ENCODE data around the gene MVP. TPM values are rescaled to one million over a fixed set of nuclear protein-coding genes. Genes with fewer than 3 reads are reported as not detected.
A peak's percentile ranks its signal among the peaks of the same experiment; 100 is the strongest.

MVP gene
- total RNA-seq, 2 experiments from 2014 or later: 32.5 to 33.2 TPM

- no peaks in the 10 kb centered on the region for H3K9me3 Mint-ChIP-seq
Measured at GRCh38 chr16:29805232-29806098, 14.8 kb upstream of the MVP start.

DNA sequence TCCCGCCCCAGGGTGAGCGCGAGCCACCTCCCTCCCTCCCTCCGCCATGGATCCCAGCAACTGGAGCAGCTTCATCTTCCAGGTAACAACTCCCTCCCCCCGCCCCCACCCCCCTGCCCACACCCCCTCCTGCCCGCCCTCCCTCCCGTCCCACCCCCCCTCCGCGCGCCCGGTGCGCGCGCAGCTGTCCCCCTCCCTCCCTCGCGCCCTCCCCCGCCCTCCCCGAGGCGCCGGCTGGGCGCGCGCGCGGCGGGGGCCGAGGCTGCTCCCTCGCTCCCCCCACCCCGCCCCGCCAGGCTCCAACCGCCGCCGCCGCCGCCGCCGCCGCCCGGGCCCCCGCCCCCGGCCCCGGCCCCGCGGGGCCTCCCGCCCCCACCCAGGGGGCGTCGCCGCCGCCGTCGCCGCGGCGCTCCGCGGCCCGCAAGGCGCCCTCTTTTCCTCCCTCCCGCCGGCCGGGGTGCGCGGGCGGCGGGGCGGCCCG is 14.1 kb upstream of the MVP start, which contains the start of gene MAZ:
Gene MAZ, plus strand, starts transcription at position 431 of the 481 bp plus-strand sequence. CDS start 173 bp downstream, outside the sequence.
- ChIA-PET CTCF (interaction anchor here (3.0 kb wide), 1 partner anchor 42 kb away, joined by 27 read pairs; no protein-coding TSS in a partner anchor), POLR2A (interaction anchor here (0.6 to 9.5 kb wide), 8 partner anchors 14 to 1252 kb away, joined by 3 to 167 read pairs (median 12); partner anchors contain the start of genes HIRIP3, INO80E, KIF22 and MVP)
- Mint-ChIP-seq H3K36me3 (ENCODE audit: low read depth) (peaks cover 70% of the 10 kb centered on the region), H3K27me3 (no peaks in the 10 kb centered on the region), H3K4me3 (peak within 1 kb of the TSS; percentile 90), H3K9me3 (no peaks in the 10 kb centered on the region), H3K27ac (peak within 1 kb of the TSS; percentile 96), H3K4me1 (ENCODE audit: low read depth) (peaks cover 33% of the 10 kb centered on the region)
- intact Hi-C loops (cut with micrococcal nuclease): no loop called here
- TF ChIP-seq, protein P1, sequence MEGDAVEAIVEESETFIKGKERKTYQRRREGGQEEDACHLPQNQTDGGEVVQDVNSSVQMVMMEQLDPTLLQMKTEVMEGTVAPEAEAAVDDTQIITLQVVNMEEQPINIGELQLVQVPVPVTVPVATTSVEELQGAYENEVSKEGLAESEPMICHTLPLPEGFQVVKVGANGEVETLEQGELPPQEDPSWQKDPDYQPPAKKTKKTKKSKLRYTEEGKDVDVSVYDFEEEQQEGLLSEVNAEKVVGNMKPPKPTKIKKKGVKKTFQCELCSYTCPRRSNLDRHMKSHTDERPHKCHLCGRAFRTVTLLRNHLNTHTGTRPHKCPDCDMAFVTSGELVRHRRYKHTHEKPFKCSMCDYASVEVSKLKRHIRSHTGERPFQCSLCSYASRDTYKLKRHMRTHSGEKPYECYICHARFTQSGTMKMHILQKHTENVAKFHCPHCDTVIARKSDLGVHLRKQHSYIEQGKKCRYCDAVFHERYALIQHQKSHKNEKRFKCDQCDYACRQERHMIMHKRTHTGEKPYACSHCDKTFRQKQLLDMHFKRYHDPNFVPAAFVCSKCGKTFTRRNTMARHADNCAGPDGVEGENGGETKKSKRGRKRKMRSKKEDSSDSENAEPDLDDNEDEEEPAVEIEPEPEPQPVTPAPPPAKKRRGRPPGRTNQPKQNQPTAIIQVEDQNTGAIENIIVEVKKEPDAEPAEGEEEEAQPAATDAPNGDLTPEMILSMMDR (IDR thresholded peaks at IDR 0.05): no peak
- peak; percentile 1 for ATAC-seq
- DNase-seq: no peak

More at GRCh38 chr16:29805232-29806098, 14.8 kb upstream of the MVP start:
- ATAC-seq (peak; percentile 74), DNase-seq (peak; percentile 99)
- TF ChIP-seq, protein P1 (IDR thresholded peaks at IDR 0.05): no peak
- H3K4me3 Mint-ChIP-seq: peak overlapping the region; percentile 90
- peaks cover 69% of the 10 kb centered on the region for H3K36me3 Mint-ChIP-seq (ENCODE audit: low read depth)
- POLR2A ChIA-PET: interaction anchor here (0.9 to 9.5 kb wide), 7 partner anchors 9 to 104 kb away, joined by 3 to 167 read pairs (median 23); partner anchors contain the start of genes KIF22, MVP and PAGR1
- H3K4me1 Mint-ChIP-seq (ENCODE audit: low read depth): peaks cover 26% of the 10 kb centered on the region
- CTCF ChIA-PET: interaction anchor here (1.4 to 2.1 kb wide), 4 partner anchors 15 to 107 kb away, joined by 5 to 13 read pairs (median 12); partner anchors contain the start of gene KIF22
- no peaks in the 10 kb centered on the region for H3K27me3 Mint-ChIP-seq
- peak overlapping the region; percentile 96 for H3K27ac Mint-ChIP-seq
- intact Hi-C loops (cut with micrococcal nuclease): no loop called here

DNA sequence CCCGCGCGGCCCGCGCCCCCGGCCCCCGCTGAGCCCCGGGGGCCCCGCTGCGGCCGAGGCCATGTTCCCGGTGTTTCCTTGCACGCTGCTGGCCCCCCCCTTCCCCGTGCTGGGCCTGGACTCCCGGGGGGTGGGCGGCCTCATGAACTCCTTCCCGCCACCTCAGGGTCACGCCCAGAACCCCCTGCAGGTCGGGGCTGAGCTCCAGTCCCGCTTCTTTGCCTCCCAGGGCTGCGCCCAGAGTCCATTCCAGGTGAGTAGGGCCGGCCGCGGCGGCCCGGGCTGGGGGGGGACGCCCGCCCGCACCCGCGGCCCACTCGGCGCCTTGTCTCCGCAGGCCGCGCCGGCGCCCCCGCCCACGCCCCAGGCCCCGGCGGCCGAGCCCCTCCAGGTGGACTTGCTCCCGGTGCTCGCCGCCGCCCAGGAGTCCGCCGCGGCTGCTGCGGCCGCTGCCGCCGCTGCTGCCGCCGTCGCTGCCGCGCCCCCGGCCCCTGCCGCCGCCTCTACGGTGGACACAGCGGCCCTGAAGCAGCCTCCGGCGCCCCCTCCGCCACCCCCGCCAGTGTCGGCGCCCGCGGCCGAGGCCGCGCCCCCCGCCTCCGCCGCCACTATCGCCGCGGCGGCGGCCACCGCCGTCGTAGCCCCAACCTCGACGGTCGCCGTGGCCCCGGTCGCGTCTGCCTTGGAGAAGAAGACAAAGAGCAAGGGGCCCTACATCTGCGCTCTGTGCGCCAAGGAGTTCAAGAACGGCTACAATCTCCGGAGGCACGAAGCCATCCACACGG is 13.4 kb upstream of the MVP start:
- no peak for ATAC-seq
- Mint-ChIP-seq H3K4me1 (ENCODE audit: low read depth) (peaks cover 40% of the 10 kb centered on the region), H3K36me3 (ENCODE audit: low read depth) (peaks cover 64% of the 10 kb centered on the region), H3K27me3 (no peaks in the 10 kb centered on the region), H3K4me3 (peak overlapping the region; percentile 90), H3K9me3 (no peaks in the 10 kb centered on the region), H3K27ac (peak overlapping the region; percentile 96)
- TF ChIP-seq, protein P1 (IDR thresholded peaks at IDR 0.05): no peak
- ChIA-PET CTCF (interaction anchor here (1.1 to 3.0 kb wide), 9 partner anchors 12 to 106 kb away, joined by 3 to 63 read pairs (median 9); partner anchors contain the start of genes KIF22, MVP and PAGR1), POLR2A (interaction anchor here (0.6 to 9.5 kb wide), 13 partner anchors 15 to 1253 kb away, joined by 3 to 167 read pairs (median 6); partner anchors contain the start of genes ALDOA, HIRIP3, INO80E and KIF22)
- DNase-seq: peak; percentile 80
- intact Hi-C loops (cut with micrococcal nuclease): no loop called here

DNA sequence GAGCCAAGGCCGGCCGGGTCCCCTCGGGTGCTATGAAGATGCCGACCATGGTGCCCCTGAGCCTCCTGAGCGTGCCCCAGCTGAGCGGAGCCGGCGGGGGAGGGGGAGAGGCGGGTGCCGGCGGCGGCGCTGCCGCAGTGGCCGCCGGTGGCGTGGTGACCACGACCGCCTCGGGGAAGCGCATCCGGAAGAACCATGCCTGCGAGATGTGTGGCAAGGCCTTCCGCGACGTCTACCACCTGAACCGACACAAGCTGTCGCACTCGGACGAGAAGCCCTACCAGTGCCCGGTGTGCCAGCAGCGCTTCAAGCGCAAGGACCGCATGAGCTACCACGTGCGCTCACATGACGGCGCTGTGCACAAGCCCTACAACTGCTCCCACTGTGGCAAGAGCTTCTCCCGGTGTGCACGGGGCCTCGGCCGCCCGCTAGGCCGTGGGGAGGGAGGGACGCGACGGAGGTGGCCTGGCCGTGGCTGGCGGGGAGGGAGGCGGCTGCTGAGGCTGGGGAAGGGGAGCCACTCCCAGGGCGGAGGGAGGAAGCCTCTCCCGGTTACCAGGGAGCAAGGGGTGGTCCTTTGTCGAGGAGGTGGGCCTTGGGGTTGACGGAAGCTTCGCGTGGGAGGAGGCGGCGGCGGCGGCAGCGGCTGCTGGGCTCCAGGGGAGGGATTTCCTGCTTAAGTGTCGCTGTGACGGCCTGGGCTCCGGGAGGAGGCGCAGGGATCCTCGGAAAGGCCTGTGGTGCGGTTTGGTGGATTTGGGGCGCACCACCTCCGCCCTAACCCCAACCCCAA is 12.6 kb upstream of the MVP start:
- peak overlapping the region; percentile 96 for H3K27ac Mint-ChIP-seq
- POLR2A ChIA-PET: interaction anchor here (0.6 to 9.5 kb wide), 22 partner anchors 10 to 928 kb away, joined by 3 to 167 read pairs (median 4); partner anchors contain the start of genes ALDOA, HIRIP3, INO80E and KIF22
- H3K4me3 Mint-ChIP-seq: peak overlapping the region; percentile 90
- TF ChIP-seq, protein P1 (IDR thresholded peaks at IDR 0.05): no peak
- intact Hi-C loops (cut with micrococcal nuclease): no loop called here
- H3K4me1 Mint-ChIP-seq (ENCODE audit: low read depth): peaks cover 45% of the 10 kb centered on the region
- ATAC-seq (peak; percentile 15), DNase-seq (peak; percentile 94)
- CTCF ChIA-PET: interaction anchor here (0.7 to 3.0 kb wide), 13 partner anchors 12 to 119 kb away, joined by 3 to 63 read pairs (median 7); partner anchors contain the start of genes KIF22, MVP and PAGR1
- H3K27me3 Mint-ChIP-seq: no peaks in the 10 kb centered on the region
- no peaks in the 10 kb centered on the region for H3K9me3 Mint-ChIP-seq
- H3K36me3 Mint-ChIP-seq (ENCODE audit: low read depth): peaks cover 59% of the 10 kb centered on the region
